Prostate gland (tissue), 2 donors: ENCODE results near the gene GCH1.

Experiments
- POLR2A ChIP-seq: fragments of 450-650 bp; IDR thresholded peaks from one replicate; pipeline ENCODE4 v1.6.1; 2016; ENCODE audit warnings: antibody characterized with exemption, mild to moderate bottlenecking
- POLR2AphosphoS5 ChIP-seq: sonication (generic); formaldehyde crosslinking; IDR thresholded peaks from one replicate; pipeline ENCODE4 v1.6.1; 2017; ENCODE audit warnings: antibody characterized with exemption
- TF ChIP-seq, protein P1 (sequence below), 4 experiments: fragments of 200-600 bp in 2 of 4; fragments of 450-650 bp in 2 of 4; sonication (generic) in 2 of 4; IDR thresholded peaks; 1 replicate in 3 of 4; 2 replicates in 1 of 4; pipeline ENCODE4 v1.5.1; 2016 to 2019; ENCODE audit warnings: antibody characterized with exemption in 4 of 4, mild to moderate bottlenecking in 2 of 4, moderate library complexity in 2 of 4

DNA sequence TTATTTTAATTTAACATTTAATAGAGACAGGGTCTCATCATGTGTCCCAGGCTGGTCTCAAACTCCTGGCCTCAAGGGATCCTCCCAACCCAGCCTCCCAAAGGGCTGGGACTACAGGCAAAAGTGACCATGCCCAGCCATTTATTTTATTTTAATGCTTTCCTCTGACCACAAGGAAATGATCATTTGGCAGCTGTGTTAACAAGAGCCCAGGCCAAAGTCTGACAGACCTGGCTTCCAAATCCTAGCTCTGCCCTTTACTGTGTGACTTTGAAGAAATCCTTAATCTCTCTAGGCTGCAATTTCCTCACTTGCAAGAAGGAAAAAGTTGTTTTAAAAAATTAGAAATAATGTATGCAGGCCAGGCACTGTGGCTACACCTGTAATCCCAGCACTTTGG is 16.7 kb upstream of the GCH1 start:
- TF ChIP-seq, protein P1, sequence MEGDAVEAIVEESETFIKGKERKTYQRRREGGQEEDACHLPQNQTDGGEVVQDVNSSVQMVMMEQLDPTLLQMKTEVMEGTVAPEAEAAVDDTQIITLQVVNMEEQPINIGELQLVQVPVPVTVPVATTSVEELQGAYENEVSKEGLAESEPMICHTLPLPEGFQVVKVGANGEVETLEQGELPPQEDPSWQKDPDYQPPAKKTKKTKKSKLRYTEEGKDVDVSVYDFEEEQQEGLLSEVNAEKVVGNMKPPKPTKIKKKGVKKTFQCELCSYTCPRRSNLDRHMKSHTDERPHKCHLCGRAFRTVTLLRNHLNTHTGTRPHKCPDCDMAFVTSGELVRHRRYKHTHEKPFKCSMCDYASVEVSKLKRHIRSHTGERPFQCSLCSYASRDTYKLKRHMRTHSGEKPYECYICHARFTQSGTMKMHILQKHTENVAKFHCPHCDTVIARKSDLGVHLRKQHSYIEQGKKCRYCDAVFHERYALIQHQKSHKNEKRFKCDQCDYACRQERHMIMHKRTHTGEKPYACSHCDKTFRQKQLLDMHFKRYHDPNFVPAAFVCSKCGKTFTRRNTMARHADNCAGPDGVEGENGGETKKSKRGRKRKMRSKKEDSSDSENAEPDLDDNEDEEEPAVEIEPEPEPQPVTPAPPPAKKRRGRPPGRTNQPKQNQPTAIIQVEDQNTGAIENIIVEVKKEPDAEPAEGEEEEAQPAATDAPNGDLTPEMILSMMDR (IDR thresholded peaks at IDR 0.05), result no peak
- TF ChIP-seq POLR2A (no peak), POLR2AphosphoS5 (no peak)
